WTC11 (cell line): ENCODE measurements around the gene LUM. TPM values are rescaled to one million over a fixed set of nuclear protein-coding genes. Genes with fewer than 3 reads are reported as not detected.

Experiments used
- ATAC-seq: fragments of 200-7000 bp; cut with Tn5 transposase; 2 replicates; pipeline ENCODE4 v1.10.0; 2021; ENCODE audit warnings: mild to moderate bottlenecking, moderate library complexity
- CTCF ChIA-PET: fragments of 300-600 bp; sonication (Branson Sonifier 250); formaldehyde crosslinking; loops from one replicate; lab custom pipeline; 2021; ENCODE audit warnings: antibody characterized with exemption; lab: Charles Lee
- POLR2A ChIA-PET: fragments of 350-600 bp; sonication (Branson Sonifier 250); formaldehyde crosslinking; loops from one replicate; lab custom pipeline; 2021; ENCODE audit warnings: antibody characterized with exemption; lab: Charles Lee
- DNase-seq: peaks from one replicate; pipeline ENCODE4 v3.0.0; 2021; ENCODE audit warnings: low spot score
- H3K27ac Mint-ChIP-seq: 2 replicates; pipeline ENCODE4 v1.8.0; 2021; ENCODE audit warnings: mixed read lengths
- H3K27me3 Mint-ChIP-seq: 2 replicates; pipeline ENCODE4 v1.8.0; 2021; ENCODE audit warnings: low read depth, mild to moderate bottlenecking, moderate library complexity, mixed read lengths
- H3K36me3 Mint-ChIP-seq: 2 replicates; pipeline ENCODE4 v1.8.0; 2021; ENCODE audit warnings: mixed read lengths
- H3K4me1 Mint-ChIP-seq: 2 replicates; pipeline ENCODE4 v1.8.0; 2022; ENCODE audit warnings: mixed read lengths
- H3K4me3 Mint-ChIP-seq: 2 replicates; pipeline ENCODE4 v1.8.0; 2021; ENCODE audit warnings: mild to moderate bottlenecking, moderate library complexity, mixed read lengths
- H3K9me3 Mint-ChIP-seq: 2 replicates; pipeline ENCODE4 v1.8.0; 2021; ENCODE audit warnings: mixed read lengths
- ELF4 ChIP-seq: sonication (generic); formaldehyde crosslinking; IDR thresholded peaks from 2 replicates; pipeline ENCODE4 v1.8.1; 2022; ENCODE audit warnings: low read depth, mild to moderate bottlenecking, moderate library complexity, missing genetic modification reagents
- FOXJ3 ChIP-seq: sonication (generic); formaldehyde crosslinking; IDR thresholded peaks from 2 replicates; pipeline ENCODE4 v1.9.0; 2021; ENCODE audit warnings: missing genetic modification reagents, mild to moderate bottlenecking, borderline replicate concordance
- GRHL2 ChIP-seq: fragments of 250-450 bp; sonication (Bioruptor Pico); IDR thresholded peaks from 2 replicates; pipeline ENCODE4 v1.8.0; 2022; ENCODE audit warnings: mild to moderate bottlenecking, moderate library complexity; ENCODE audit not compliant: insufficient replicate concordance, severe bottlenecking
- JAZF1 ChIP-seq: fragments of 250-450 bp; sonication (Bioruptor Pico); IDR thresholded peaks from 2 replicates; pipeline ENCODE4 v1.9.0; 2021; ENCODE audit warnings: moderate library complexity, mild to moderate bottlenecking, inconsistent platforms
- NFE2L1 ChIP-seq: sonication (generic); formaldehyde crosslinking; IDR thresholded peaks from 2 replicates; pipeline ENCODE4 v1.8.1; 2023; ENCODE audit warnings: missing genetic modification reagents
- NR3C1 ChIP-seq: sonication (generic); formaldehyde crosslinking; conservative IDR thresholded peaks from 2 replicates; pipeline ENCODE4 v1.8.1; 2023; ENCODE audit warnings: low read depth, mild to moderate bottlenecking, missing genetic modification reagents
- OVOL2 ChIP-seq: fragments of 250-450 bp; sonication (Bioruptor Pico); IDR thresholded peaks from 2 replicates; pipeline ENCODE4 v1.9.0; 2021; ENCODE audit warnings: mild to moderate bottlenecking, borderline replicate concordance
- RELA ChIP-seq: sonication (generic); formaldehyde crosslinking; IDR thresholded peaks from 2 replicates; pipeline ENCODE4 v1.8.1; 2022; ENCODE audit warnings: missing genetic modification reagents, mild to moderate bottlenecking, borderline replicate concordance
- SMAD4 ChIP-seq: sonication (generic); formaldehyde crosslinking; IDR thresholded peaks from 2 replicates; pipeline ENCODE4 v1.8.0; 2022; ENCODE audit warnings: mild to moderate bottlenecking, missing genetic modification reagents
- SOX15 ChIP-seq: fragments of 250-450 bp; sonication (Bioruptor Pico); IDR thresholded peaks from 2 replicates; pipeline ENCODE4 v1.9.0; 2021; ENCODE audit warnings: mild to moderate bottlenecking
- SP1 ChIP-seq: sonication (generic); formaldehyde crosslinking; conservative IDR thresholded peaks from 2 replicates; pipeline ENCODE4 v1.8.1; 2022; ENCODE audit warnings: missing genetic modification reagents
- TCF7 ChIP-seq: sonication (generic); formaldehyde crosslinking; IDR thresholded peaks from 2 replicates; pipeline ENCODE4 v1.8.0; 2022; ENCODE audit warnings: mild to moderate bottlenecking, low read depth, missing genetic modification reagents, moderate library complexity
- TEAD1 ChIP-seq: sonication (generic); formaldehyde crosslinking; IDR thresholded peaks from 2 replicates; pipeline ENCODE4 v1.8.0; 2022; ENCODE audit warnings: mild to moderate bottlenecking, missing genetic modification reagents
- ZNF671 ChIP-seq: fragments of 250-450 bp; sonication (Bioruptor Pico); IDR thresholded peaks from 2 replicates; pipeline ENCODE4 v1.8.0; 2021; ENCODE audit warnings: mild to moderate bottlenecking
- total RNA-seq: library from RNA; stranded (reverse); gene quantifications from 3 replicates; pipeline ENCODE4 v1.2.3, GENCODE V29; 2021
- TF ChIP-seq, protein P1 (sequence below): sonication (generic); formaldehyde crosslinking; IDR thresholded peaks from 2 replicates; pipeline ENCODE4 v1.8.1; 2022; ENCODE audit warnings: low read depth, missing genetic modification reagents, borderline replicate concordance
- TF ChIP-seq, protein P2 (sequence below): sonication (generic); formaldehyde crosslinking; IDR thresholded peaks from 2 replicates; pipeline ENCODE4 v1.8.1; 2023; ENCODE audit warnings: mild to moderate bottlenecking, missing genetic modification reagents
- TF ChIP-seq, protein P3 (sequence below): fragments of 250-450 bp; sonication (Bioruptor Pico); IDR thresholded peaks from 2 replicates; pipeline ENCODE4 v1.8.0; 2021; ENCODE audit warnings: mild to moderate bottlenecking
- TF ChIP-seq, protein P4 (sequence below): fragments of 250-450 bp; sonication (Bioruptor Pico); conservative IDR thresholded peaks from 2 replicates; pipeline ENCODE4 v1.9.0; 2021; ENCODE audit warnings: mild to moderate bottlenecking
- TF ChIP-seq, protein P5 (sequence below): sonication (generic); formaldehyde crosslinking; IDR thresholded peaks from 2 replicates; pipeline ENCODE4 v1.8.1; 2023; ENCODE audit warnings: mild to moderate bottlenecking, missing genetic modification reagents
- TF ChIP-seq, protein P6 (sequence below): sonication (generic); formaldehyde crosslinking; IDR thresholded peaks from 2 replicates; pipeline ENCODE4 v1.8.1; 2023; ENCODE audit warnings: mild to moderate bottlenecking, missing genetic modification reagents, moderate library complexity
- TF ChIP-seq, protein P7 (sequence below): fragments of 250-450 bp; sonication (Bioruptor Pico); IDR thresholded peaks from 2 replicates; pipeline ENCODE4 v1.9.0; 2021; ENCODE audit warnings: moderate library complexity, mild to moderate bottlenecking, inconsistent platforms, borderline replicate concordance
- TF ChIP-seq, protein P8 (sequence below): sonication (generic); formaldehyde crosslinking; IDR thresholded peaks from 2 replicates; pipeline ENCODE4 v1.8.1; 2022; ENCODE audit warnings: missing genetic modification reagents, borderline replicate concordance

LUM gene
- total RNA-seq, 1 experiment from 2014 or later, result 0.28 TPM

DNA sequence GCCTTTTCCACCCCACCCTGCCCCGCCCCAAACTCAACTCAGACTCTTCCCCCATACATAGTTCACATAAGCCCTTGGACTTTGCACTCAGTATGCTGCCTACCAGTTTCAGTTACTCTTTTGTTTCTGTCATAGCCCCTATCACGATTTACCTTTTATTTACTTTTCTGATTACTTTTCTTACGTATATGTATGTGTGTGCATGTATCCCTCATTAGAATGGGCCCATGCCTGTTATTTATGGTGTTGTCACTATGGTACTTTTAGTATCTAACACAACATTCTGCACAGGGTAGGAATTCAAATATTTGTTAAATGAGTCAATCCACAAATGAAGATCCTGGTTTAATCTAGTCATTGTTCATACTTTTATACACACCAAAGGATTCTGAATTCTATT lies 16.5 kb upstream of the LUM start:
- Mint-ChIP-seq H3K27me3 (no peaks in the 10 kb centered on the region), H3K4me3 (no peak overlapping the region), H3K36me3 (no peaks in the 10 kb centered on the region)
- CTCF ChIA-PET, result no interaction called here
- TF ChIP-seq NFE2L1 (CRISPR knock-in tag) (no peak), OVOL2 (CRISPR knock-in tag) (no peak), NR3C1 (CRISPR knock-in tag) (no peak), TCF7 (CRISPR knock-in tag) (no peak), SP1 (no peak), SOX15 (CRISPR knock-in tag) (no peak), RELA (no peak)
- TF ChIP-seq, protein P1, sequence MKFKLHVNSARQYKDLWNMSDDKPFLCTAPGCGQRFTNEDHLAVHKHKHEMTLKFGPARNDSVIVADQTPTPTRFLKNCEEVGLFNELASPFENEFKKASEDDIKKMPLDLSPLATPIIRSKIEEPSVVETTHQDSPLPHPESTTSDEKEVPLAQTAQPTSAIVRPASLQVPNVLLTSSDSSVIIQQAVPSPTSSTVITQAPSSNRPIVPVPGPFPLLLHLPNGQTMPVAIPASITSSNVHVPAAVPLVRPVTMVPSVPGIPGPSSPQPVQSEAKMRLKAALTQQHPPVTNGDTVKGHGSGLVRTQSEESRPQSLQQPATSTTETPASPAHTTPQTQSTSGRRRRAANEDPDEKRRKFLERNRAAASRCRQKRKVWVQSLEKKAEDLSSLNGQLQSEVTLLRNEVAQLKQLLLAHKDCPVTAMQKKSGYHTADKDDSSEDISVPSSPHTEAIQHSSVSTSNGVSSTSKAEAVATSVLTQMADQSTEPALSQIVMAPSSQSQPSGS, result no peak
- TF ChIP-seq, protein P2, sequence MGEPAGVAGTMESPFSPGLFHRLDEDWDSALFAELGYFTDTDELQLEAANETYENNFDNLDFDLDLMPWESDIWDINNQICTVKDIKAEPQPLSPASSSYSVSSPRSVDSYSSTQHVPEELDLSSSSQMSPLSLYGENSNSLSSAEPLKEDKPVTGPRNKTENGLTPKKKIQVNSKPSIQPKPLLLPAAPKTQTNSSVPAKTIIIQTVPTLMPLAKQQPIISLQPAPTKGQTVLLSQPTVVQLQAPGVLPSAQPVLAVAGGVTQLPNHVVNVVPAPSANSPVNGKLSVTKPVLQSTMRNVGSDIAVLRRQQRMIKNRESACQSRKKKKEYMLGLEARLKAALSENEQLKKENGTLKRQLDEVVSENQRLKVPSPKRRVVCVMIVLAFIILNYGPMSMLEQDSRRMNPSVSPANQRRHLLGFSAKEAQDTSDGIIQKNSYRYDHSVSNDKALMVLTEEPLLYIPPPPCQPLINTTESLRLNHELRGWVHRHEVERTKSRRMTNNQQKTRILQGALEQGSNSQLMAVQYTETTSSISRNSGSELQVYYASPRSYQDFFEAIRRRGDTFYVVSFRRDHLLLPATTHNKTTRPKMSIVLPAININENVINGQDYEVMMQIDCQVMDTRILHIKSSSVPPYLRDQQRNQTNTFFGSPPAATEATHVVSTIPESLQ (CRISPR knock-in tag), result no peak
- TF ChIP-seq, protein P3, sequence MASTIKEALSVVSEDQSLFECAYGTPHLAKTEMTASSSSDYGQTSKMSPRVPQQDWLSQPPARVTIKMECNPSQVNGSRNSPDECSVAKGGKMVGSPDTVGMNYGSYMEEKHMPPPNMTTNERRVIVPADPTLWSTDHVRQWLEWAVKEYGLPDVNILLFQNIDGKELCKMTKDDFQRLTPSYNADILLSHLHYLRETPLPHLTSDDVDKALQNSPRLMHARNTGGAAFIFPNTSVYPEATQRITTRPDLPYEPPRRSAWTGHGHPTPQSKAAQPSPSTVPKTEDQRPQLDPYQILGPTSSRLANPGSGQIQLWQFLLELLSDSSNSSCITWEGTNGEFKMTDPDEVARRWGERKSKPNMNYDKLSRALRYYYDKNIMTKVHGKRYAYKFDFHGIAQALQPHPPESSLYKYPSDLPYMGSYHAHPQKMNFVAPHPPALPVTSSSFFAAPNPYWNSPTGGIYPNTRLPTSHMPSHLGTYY (CRISPR knock-in tag), result no peak
- TF ChIP-seq, all 79 proteins: peak for 0
- POLR2A ChIA-PET, result no interaction called here
- Mint-ChIP-seq H3K27ac (no peak overlapping the region), H3K9me3 (no peaks in the 10 kb centered on the region), H3K4me1 (no peaks in the 10 kb centered on the region)
- ATAC-seq, result no peak
- DNase-seq, result no peak

DNA sequence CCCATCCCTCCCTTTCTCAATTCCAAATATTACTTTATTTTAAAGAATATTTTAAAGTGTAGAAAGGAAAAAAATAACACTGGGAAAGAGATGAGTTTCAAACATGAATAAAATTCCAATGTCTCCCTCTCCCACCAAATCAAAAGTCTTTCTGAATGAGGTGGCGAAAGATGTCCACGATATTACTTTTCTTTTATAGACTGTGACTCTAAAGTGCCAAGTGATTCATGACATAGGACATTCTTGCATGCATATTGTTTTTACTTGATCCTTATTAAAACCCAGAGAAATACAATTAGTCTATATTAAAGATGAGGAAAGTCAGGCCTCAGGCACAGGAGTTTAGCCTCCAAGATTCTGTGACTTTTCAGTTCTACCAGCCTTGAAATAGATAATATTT lies 16.0 kb upstream of the LUM start:
- POLR2A ChIA-PET, result no interaction called here
- CTCF ChIA-PET, result no interaction called here
- no peaks in the 10 kb centered on the region for H3K27me3 Mint-ChIP-seq
- H3K9me3 Mint-ChIP-seq, result no peaks in the 10 kb centered on the region
- H3K4me1 Mint-ChIP-seq, result no peaks in the 10 kb centered on the region
- H3K27ac Mint-ChIP-seq, result no peak overlapping the region
- ATAC-seq (no peak), DNase-seq (no peak)
- H3K4me3 Mint-ChIP-seq, result no peak overlapping the region
- no peaks in the 10 kb centered on the region for H3K36me3 Mint-ChIP-seq
- TF ChIP-seq, protein P4, sequence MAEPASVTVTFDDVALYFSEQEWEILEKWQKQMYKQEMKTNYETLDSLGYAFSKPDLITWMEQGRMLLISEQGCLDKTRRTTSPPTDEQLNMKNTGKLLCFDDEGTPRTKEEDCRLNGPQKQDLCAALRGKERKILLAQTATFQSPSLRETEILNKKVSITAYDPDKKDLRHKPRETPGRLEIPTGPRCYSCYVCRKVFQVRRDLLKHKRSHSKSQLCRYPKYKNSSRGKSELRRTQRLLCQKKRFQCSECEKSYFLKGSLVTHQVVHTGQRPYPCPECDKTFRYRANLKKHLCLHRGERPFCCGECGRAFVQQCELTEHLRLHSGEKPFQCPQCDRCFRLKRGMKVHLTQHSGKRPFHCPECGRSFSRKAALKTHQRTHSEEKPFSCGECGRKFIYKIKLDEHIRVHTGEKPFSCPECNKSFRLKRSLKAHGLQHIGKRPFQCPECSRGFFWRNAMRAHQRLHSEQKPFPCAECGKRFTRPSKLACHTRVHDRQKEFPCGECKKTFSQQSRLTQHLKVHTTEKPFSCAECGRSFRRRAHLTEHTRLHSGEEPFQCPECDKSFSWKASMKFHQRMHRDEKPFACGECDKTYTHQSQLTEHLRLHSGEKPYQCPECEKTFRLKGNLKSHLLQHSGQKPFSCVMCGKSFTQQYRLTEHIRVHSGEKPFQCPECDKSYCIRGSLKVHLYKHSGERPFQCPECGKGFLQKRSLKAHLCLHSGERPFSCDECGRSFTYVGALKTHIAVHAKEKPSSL (CRISPR knock-in tag), result no peak
- TF ChIP-seq GRHL2 (no peak), SP1 (no peak), TEAD1 (CRISPR knock-in tag) (no peak), SMAD4 (CRISPR knock-in tag) (no peak), FOXJ3 (CRISPR knock-in tag) (no peak), JAZF1 (no peak), ELF4 (CRISPR knock-in tag) (no peak), ZNF671 (CRISPR knock-in tag) (no peak)
- TF ChIP-seq, protein P5, sequence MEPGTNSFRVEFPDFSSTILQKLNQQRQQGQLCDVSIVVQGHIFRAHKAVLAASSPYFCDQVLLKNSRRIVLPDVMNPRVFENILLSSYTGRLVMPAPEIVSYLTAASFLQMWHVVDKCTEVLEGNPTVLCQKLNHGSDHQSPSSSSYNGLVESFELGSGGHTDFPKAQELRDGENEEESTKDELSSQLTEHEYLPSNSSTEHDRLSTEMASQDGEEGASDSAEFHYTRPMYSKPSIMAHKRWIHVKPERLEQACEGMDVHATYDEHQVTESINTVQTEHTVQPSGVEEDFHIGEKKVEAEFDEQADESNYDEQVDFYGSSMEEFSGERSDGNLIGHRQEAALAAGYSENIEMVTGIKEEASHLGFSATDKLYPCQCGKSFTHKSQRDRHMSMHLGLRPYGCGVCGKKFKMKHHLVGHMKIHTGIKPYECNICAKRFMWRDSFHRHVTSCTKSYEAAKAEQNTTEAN, result no peak
- TF ChIP-seq, protein P6, sequence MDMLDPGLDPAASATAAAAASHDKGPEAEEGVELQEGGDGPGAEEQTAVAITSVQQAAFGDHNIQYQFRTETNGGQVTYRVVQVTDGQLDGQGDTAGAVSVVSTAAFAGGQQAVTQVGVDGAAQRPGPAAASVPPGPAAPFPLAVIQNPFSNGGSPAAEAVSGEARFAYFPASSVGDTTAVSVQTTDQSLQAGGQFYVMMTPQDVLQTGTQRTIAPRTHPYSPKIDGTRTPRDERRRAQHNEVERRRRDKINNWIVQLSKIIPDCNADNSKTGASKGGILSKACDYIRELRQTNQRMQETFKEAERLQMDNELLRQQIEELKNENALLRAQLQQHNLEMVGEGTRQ, result no peak
- TF ChIP-seq, protein P7, sequence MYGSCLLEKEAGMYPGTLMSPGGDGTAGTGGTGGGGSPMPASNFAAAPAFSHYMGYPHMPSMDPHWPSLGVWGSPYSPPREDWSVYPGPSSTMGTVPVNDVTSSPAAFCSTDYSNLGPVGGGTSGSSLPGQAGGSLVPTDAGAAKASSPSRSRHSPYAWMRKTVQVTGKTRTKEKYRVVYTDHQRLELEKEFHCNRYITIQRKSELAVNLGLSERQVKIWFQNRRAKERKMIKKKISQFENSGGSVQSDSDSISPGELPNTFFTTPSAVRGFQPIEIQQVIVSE, result no peak
- TF ChIP-seq, protein P8, sequence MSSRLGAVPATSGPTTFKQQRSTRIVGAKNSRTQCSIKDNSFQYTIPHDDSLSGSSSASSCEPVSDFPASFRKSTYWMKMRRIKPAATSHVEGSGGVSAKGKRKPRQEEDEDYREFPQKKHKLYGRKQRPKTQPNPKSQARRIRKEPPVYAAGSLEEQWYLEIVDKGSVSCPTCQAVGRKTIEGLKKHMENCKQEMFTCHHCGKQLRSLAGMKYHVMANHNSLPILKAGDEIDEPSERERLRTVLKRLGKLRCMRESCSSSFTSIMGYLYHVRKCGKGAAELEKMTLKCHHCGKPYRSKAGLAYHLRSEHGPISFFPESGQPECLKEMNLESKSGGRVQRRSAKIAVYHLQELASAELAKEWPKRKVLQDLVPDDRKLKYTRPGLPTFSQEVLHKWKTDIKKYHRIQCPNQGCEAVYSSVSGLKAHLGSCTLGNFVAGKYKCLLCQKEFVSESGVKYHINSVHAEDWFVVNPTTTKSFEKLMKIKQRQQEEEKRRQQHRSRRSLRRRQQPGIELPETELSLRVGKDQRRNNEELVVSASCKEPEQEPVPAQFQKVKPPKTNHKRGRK, result no peak
- TF ChIP-seq, protein P3 (CRISPR knock-in tag), result no peak
